Measurements from ENCODE around the gene CROCC2. TPM values are rescaled to one million over a fixed set of nuclear protein-coding genes. Genes with fewer than 3 reads are reported as not detected.

The CROCC2 gene
- polyA plus RNA-seq, 1 experiment: not detected

- ChIA-PET POLR2A (no interaction called here), CTCF (interaction anchor here (0.8 kb wide), 1 partner anchor 11 kb away, joined by 5 read pairs; no protein-coding TSS in a partner anchor)
- Histone ChIP-seq H3K27me3 (ENCODE audit: control insufficient read depth, insufficient read depth, low read length) (peaks cover 11% of the 10 kb centered on the region), H3K36me3 (ENCODE audit: control insufficient read depth, insufficient read depth, low read length) (no peaks in the 10 kb centered on the region), H3K4me3 (ENCODE audit: low read depth, low read length) (no peak overlapping the region)
- no peak for DNase-seq (ENCODE audit: low read depth)
- TF ChIP-seq, protein P1, sequence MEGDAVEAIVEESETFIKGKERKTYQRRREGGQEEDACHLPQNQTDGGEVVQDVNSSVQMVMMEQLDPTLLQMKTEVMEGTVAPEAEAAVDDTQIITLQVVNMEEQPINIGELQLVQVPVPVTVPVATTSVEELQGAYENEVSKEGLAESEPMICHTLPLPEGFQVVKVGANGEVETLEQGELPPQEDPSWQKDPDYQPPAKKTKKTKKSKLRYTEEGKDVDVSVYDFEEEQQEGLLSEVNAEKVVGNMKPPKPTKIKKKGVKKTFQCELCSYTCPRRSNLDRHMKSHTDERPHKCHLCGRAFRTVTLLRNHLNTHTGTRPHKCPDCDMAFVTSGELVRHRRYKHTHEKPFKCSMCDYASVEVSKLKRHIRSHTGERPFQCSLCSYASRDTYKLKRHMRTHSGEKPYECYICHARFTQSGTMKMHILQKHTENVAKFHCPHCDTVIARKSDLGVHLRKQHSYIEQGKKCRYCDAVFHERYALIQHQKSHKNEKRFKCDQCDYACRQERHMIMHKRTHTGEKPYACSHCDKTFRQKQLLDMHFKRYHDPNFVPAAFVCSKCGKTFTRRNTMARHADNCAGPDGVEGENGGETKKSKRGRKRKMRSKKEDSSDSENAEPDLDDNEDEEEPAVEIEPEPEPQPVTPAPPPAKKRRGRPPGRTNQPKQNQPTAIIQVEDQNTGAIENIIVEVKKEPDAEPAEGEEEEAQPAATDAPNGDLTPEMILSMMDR (IDR thresholded peaks at IDR 0.05; ENCODE audit: insufficient read depth, low read depth, low read length): no peak
Observed at GRCh38 chr2:240903191-240904060, 2.7 kb upstream of the CROCC2 start.

DNA sequence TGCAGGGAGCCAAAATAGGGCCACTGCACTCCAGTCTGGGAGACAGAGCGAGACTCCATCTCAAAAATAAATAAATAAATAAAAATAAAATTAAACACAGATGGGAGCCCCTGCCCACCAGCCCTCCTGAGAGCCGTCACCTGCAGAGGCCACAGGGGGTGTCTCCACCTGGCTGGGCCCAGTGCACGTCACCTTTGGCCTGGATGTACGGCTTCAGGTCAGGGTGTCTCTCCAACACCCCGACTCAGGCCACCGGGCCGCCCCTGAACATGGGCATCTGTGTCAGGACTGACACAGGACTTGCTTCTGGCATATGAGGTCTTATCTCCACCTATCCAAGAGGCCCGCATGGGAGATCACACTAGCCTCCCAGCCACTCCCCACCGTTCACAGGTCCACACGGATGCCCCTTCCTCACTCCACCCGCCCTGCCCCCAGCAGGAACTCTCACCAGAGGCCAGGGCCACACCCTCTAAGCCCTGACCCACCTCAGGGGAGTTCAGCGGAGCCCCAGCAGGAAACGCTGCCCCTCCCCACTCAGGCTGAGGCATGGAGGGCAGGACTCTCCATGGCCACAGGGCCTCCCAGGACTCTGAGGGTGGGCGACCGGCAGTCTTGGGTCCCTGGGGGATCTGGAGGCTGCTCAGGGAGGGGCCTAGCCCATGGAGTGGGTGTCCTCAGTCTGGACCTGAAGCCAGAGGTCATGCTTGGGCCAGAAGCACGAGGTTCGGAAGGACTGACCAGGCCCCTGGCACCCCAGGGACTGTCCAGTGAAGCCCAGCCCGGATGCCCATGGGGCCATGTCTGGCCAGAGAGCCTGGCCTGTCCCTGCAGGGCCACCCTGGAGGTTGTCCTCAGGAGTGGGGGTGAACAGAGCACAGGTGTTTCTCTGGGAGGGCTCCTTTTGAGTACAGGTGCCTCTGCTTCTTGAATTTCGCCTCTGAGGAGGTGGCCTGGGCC, 1.6 kb upstream of the CROCC2 start:
- POLR2A ChIA-PET: no interaction called here
- CTCF ChIA-PET: interaction anchor here (0.8 to 1.8 kb wide), 2 partner anchors 10 kb away, joined by 4 to 5 read pairs; no protein-coding TSS in a partner anchor
- no peak overlapping the region for H3K4me3 ChIP-seq (ENCODE audit: low read depth, low read length)

GRCh38 chr2:240905176-240905781, 857 bp upstream of the CROCC2 start:
- POLR2A ChIA-PET: no interaction called here
- TF ChIP-seq, protein P1 (IDR thresholded peaks at IDR 0.05; ENCODE audit: insufficient read depth, low read depth, low read length): no peak
- DNase-seq (ENCODE audit: low read depth): no peak
- H3K36me3 ChIP-seq (ENCODE audit: control insufficient read depth, insufficient read depth, low read length): no peaks in the 10 kb centered on the region
- H3K27me3 ChIP-seq (ENCODE audit: control insufficient read depth, insufficient read depth, low read length): peaks cover 11% of the 10 kb centered on the region
- H3K4me3 ChIP-seq (ENCODE audit: low read depth, low read length): no peak overlapping the region
- CTCF ChIA-PET: interaction anchor here (1.8 kb wide), 1 partner anchor 9 kb away, joined by 4 read pairs; no protein-coding TSS in a partner anchor

More for the DNA sequence above, 1.6 kb upstream of the CROCC2 start:
- TF ChIP-seq, protein P1 (IDR thresholded peaks at IDR 0.05; ENCODE audit: insufficient read depth, low read depth, low read length): no peak
- H3K36me3 ChIP-seq (ENCODE audit: control insufficient read depth, insufficient read depth, low read length): no peaks in the 10 kb centered on the region
- H3K27me3 ChIP-seq (ENCODE audit: control insufficient read depth, insufficient read depth, low read length): peaks cover 11% of the 10 kb centered on the region
- DNase-seq (ENCODE audit: low read depth): no peak

GRCh38 chr2:240906911-240907590, 915 bp downstream of the CROCC2 start:
- POLR2A ChIA-PET: no interaction called here
- CTCF ChIA-PET: no interaction called here
- TF ChIP-seq, protein P1 (IDR thresholded peaks at IDR 0.05; ENCODE audit: insufficient read depth, low read depth, low read length): no peak
- H3K36me3 ChIP-seq (ENCODE audit: control insufficient read depth, insufficient read depth, low read length): no peaks in the 10 kb centered on the region
- no peak overlapping the region for H3K4me3 ChIP-seq (ENCODE audit: low read depth, low read length)
- peaks cover 10% of the 10 kb centered on the region for H3K27me3 ChIP-seq (ENCODE audit: control insufficient read depth, insufficient read depth, low read length)
- no peak for DNase-seq (ENCODE audit: low read depth)
